HS-27A (cell line): ENCODE measurements around the gene TM7SF2.
A peak's percentile ranks its signal among the peaks of the same experiment; 100 is the strongest.

Experiments used
- DNase-seq: peaks from one replicate; pipeline ENCODE4 v3.0.0-alpha.2; 2012; ENCODE audit warnings: low read depth, missing footprints

Gene TM7SF2

GRCh38 chr11:65090628-65091027 lies 21.0 kb upstream of the TM7SF2 start:
- no peak for DNase-seq

- no peak for DNase-seq
Measured at GRCh38 chr11:65095427-65095826, 16.2 kb upstream of the TM7SF2 start.

- DNase-seq: peak; percentile 73
Measured at GRCh38 chr11:65095974-65096806, 15.5 kb upstream of the TM7SF2 start, which contains the start of gene VPS51. TSS of gene VPS51 (plus strand) at chr11:65096214. CDS start at chr11:65096251, 37 bp downstream.

GRCh38 chr11:65096926-65097325 lies 14.7 kb upstream of the TM7SF2 start:
- no peak for DNase-seq

GRCh38 chr11:65100674-65101350 lies 10.9 kb upstream of the TM7SF2 start:
- no peak for DNase-seq

- DNase-seq: no peak
Measured at GRCh38 chr11:65102142-65103095, 9.3 kb upstream of the TM7SF2 start.

GRCh38 chr11:65103476-65103875 lies 8.2 kb upstream of the TM7SF2 start:
- no peak for DNase-seq

GRCh38 chr11:65104628-65105027 lies 7.0 kb upstream of the TM7SF2 start:
- no peak for DNase-seq

GRCh38 chr11:65107078-65107477 lies 4.6 kb upstream of the TM7SF2 start:
- no peak for DNase-seq

GRCh38 chr11:65107751-65108468 lies 3.8 kb upstream of the TM7SF2 start:
- no peak for DNase-seq

- DNase-seq: no peak
Measured at GRCh38 chr11:65108469-65109123, 3.1 kb upstream of the TM7SF2 start.

GRCh38 chr11:65109231-65110198 lies 2.2 kb upstream of the TM7SF2 start:
- no peak for DNase-seq

GRCh38 chr11:65110354-65110861 lies 1.3 kb upstream of the TM7SF2 start:
- no peak for DNase-seq

- no peak for DNase-seq
Measured at GRCh38 chr11:65111159-65111743, 421 bp upstream of the TM7SF2 start.

GRCh38 chr11:65112546-65113360 lies 1.1 kb downstream of the TM7SF2 start:
- DNase-seq: no peak

GRCh38 chr11:65113361-65113756 lies 1.7 kb downstream of the TM7SF2 start:
- DNase-seq: no peak

GRCh38 chr11:65113839-65114238 lies 2.2 kb downstream of the TM7SF2 start:
- no peak for DNase-seq

- no peak for DNase-seq
Measured at GRCh38 chr11:65114538-65115171, 3.0 kb downstream of the TM7SF2 start.
